LNCAP (cell line): ENCODE results near the gene PLCB4.

Source experiments
- TF ChIP-seq, protein P1 (sequence below): fragments of 450-650 bp; IDR thresholded peaks from 2 replicates; pipeline ENCODE4 v1.5.1; 2017; ENCODE audit warnings: mild to moderate bottlenecking

Gene PLCB4

DNA sequence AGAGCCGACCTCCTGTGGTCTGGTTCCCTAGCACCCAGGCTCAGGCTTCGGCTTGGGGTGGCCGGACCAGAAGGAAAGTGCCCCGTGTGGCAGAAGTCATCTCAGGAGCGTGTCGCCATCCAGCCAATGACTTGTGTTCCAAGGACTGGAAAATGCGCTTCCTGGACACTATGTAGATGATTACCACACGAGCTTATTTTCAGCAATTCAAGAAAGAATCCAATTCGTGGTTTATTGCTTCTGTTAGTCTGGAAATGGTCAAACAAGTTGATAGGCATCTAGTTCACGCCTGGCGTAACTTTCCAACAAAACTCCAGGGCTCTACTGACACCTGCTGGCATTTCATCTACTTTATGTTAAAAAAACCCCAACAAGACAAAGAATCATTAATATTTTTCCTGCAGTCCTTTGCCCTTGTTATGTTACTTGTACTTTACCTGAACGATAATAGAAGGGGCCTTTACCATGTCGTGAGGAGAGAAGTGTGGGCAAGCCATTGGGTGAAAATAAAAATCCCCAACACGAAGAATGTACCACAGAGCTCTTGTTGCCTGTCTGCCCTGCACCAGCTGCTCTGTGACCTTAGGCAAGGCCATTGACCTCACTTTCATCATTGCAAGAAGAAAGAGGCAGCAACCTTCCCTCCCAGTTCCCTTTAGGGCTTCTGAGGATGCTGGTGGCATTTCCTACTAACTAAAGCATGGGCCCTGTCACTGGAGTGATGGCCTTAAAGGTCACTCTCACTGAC, 290.8 kb downstream of the PLCB4 start:
- TF ChIP-seq, protein P1, sequence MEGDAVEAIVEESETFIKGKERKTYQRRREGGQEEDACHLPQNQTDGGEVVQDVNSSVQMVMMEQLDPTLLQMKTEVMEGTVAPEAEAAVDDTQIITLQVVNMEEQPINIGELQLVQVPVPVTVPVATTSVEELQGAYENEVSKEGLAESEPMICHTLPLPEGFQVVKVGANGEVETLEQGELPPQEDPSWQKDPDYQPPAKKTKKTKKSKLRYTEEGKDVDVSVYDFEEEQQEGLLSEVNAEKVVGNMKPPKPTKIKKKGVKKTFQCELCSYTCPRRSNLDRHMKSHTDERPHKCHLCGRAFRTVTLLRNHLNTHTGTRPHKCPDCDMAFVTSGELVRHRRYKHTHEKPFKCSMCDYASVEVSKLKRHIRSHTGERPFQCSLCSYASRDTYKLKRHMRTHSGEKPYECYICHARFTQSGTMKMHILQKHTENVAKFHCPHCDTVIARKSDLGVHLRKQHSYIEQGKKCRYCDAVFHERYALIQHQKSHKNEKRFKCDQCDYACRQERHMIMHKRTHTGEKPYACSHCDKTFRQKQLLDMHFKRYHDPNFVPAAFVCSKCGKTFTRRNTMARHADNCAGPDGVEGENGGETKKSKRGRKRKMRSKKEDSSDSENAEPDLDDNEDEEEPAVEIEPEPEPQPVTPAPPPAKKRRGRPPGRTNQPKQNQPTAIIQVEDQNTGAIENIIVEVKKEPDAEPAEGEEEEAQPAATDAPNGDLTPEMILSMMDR = peak; percentile 65

DNA sequence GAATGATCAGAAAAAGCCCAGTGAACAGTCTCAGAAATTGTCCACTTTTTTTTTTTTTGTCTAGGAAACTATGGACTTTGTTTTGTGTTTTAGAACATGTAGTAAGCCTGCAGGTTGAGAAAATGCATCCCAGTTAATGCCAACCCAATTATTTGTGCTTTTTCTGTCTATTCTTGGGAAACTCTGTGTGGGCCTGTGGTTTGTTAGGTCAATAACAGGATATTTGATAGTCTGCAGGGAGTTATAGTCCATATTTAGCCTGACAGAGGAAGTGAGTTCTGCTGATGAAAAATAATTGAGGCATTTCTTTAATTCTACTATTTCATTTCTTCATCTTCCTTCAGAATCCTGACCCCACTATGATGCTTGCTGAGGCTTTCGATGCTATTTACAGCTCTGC, 291.5 kb downstream of the PLCB4 start:
- TF ChIP-seq, protein P1 = no peak

DNA sequence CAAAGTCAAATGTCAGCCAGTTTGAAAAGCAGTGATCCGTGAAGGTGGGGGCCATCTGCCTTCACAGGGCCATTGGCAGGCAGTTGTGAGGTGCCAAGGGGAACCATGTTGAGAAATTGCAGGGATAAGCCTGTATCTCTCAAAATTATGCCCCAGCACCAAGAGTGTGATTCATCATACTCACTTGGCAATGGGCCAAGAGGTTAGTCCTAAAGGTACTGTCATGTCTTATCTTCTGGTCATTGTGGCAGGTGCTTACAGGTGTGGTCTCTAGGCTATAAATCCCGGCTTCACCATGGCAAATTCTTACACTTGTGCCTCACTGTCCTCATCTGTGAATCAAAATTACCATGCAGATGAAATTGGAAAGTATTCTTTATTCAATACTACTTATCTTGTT, 294.8 kb downstream of the PLCB4 start:
- TF ChIP-seq, protein P1 = no peak

DNA sequence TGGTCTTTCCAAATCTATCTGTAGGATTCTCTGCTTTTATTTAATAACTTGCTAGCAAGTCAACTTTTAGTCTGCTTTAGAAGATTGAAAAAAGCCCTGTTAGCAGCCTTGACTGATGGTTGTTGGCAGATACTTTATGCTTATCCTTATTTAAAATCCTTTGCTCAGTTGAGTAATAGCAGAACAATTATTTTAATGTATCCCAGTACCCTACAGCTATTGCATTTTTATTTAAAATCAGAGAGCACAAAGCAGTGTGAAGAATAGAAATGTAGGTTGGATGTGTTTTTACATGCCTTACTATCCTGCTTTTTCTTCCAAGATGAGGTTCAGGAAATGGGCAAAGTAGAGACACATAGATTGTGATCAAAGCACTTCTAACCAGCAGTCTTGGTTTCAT, 298.4 kb downstream of the PLCB4 start:
- TF ChIP-seq, protein P1 = no peak

DNA sequence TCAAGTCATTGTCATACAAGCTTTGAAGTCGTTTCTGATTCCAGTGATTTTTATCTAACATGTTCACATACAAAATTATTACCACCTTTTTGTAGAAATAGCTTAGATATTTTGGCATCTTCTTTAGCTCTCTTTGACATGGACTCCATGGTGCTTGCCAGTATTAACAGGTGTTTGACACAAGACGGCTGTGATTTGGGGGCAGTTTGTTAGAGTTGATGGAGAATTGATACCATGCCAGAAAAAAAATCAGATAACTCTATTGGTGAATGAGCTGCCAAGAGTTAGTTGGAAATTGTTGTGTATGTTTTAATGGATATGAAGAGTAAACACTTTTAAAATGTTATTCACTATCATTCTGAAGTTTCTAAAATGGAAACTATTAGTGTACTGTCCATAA, 298.9 kb downstream of the PLCB4 start:
- TF ChIP-seq, protein P1 = no peak

DNA sequence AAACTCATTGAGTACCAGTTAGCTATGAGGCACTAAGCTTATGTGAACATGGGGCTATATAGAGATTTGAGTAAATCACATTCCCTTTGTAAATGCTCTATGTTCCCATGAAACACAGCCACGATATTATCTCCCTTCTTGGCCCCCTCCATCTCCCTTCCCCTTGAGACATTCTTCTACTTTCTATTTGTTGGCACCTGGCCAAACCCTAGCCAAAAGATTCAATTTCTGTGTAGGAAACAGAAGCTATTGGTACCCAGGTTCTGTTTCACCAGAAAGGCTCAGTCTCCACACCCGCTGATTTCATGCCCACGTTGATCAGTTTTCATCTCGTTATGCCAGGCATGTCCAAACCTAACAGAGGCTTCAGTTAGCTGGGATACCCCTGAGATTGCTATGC, 300.0 kb downstream of the PLCB4 start:
- TF ChIP-seq, protein P1 = no peak

DNA sequence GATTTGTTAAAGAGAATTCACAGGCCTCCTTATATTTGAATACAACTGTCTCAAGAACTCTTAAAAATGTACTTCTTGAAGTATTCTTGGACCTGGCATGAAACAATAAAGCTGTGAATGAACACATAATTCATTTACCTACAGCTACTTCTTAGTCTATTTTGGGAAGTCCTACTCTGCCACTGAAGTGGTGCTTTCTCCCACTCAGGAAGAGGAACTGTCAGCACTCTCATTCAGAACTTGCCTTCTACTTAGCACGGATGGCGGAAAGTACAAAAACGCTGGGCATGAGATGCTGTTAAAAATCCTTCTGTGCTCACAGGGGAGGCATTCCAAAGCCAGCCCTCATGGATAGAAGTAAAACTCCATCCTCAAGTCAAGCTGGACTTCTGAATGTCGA, 300.7 kb downstream of the PLCB4 start:
- TF ChIP-seq, protein P1 = no peak

DNA sequence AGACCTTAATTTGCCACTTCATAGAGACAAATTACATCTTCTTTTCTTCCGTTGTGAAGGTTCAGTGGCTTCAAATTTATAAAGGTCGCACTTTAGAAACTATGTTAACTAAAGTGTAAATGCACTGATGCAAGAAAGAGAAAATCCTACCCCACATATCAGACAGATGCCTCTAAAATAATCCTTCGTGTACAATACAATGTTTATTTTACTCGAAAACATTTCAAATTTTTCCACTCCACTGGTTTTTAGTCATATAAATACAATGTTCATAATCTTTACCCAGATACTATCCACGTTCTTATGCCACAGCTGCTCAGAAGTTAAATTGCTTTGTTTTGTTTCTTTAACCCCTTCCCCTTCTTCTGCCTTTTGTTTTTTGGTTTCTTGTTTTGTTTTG, 305.2 kb downstream of the PLCB4 start:
- TF ChIP-seq, protein P1 = no peak
